GM06990 (cell line): ENCODE data around the gene ENPP6.
"Not testable (repeated sequence)": the region's sequence is repeated elsewhere in the genome, so short reads cannot be mapped to it uniquely, and the experiment has no call there.

Source experiments
- DNase-seq: peaks from one replicate; pipeline ENCODE4 v3.0.0-alpha.2; 2011; ENCODE audit not compliant: insufficient read length; ENCODE audit errors: extremely low read depth
- H3K27me3 ChIP-seq: replicated peaks from 2 replicates; pipeline ENCODE4 v1.6.0; 2011; ENCODE audit warnings: low read length; ENCODE audit not compliant: control insufficient read depth, insufficient read depth
- H3K36me3 ChIP-seq: 2 replicates; pipeline ENCODE4 v1.5.1; 2011; ENCODE audit warnings: low read length; ENCODE audit not compliant: control insufficient read depth, insufficient read depth
- H3K4me3 ChIP-seq: replicated peaks from 2 replicates; pipeline ENCODE4 v1.5.1; 2011; ENCODE audit warnings: low read depth, mild to moderate bottlenecking, control low read depth, low read length
- CTCF ChIP-seq: IDR thresholded peaks from 2 replicates; pipeline ENCODE4 v1.5.1; 2011; ENCODE audit warnings: low read length, control low read depth, mild to moderate bottlenecking, inconsistent platforms; ENCODE audit not compliant: insufficient read depth, poor library complexity, severe bottlenecking

The ENPP6 gene

GRCh38 chr4:184143770-184144564, 73.7 kb downstream of the ENPP6 start:
- peak; percentile 25 for TF ChIP-seq CTCF
- Histone ChIP-seq H3K36me3 (no peaks in the 10 kb centered on the region), H3K4me3 (no peak overlapping the region), H3K27me3 (no peaks in the 10 kb centered on the region; the same call in none of the 2 replicates)
- no peak for DNase-seq

- no peaks in the 10 kb centered on the region; the same call in none of the 2 replicates for H3K27me3 ChIP-seq
- no peaks in the 10 kb centered on the region for H3K36me3 ChIP-seq
- TF ChIP-seq CTCF = no peak
- no peak for DNase-seq
- no peak overlapping the region for H3K4me3 ChIP-seq
These were observed 75.3 kb downstream of the ENPP6 start for GRCh38 chr4:184142121-184143000.

- not testable (repeated sequence) for H3K27me3 ChIP-seq, DNase-seq, H3K4me3 ChIP-seq, H3K36me3 ChIP-seq
These were observed 76.8 kb downstream of the ENPP6 start for GRCh38 chr4:184140901-184141300.

GRCh38 chr4:184136525-184136924, 81.1 kb downstream of the ENPP6 start:
- H3K27me3 ChIP-seq = no peaks in the 10 kb centered on the region; the same call in 1 of the 2 replicates
- no peak for DNase-seq
- no peaks in the 10 kb centered on the region for H3K36me3 ChIP-seq
- no peak overlapping the region for H3K4me3 ChIP-seq
- TF ChIP-seq CTCF = no peak

GRCh38 chr4:184126800-184127199, 90.9 kb downstream of the ENPP6 start:
- no peak for TF ChIP-seq CTCF
- Histone ChIP-seq H3K4me3 (no peak overlapping the region), H3K36me3 (no peaks in the 10 kb centered on the region), H3K27me3 (no peaks in the 10 kb centered on the region; the same call in 1 of the 2 replicates)
- DNase-seq = no peak
